Choroid plexus epithelial cell (primary cell): ENCODE measurements around the gene CTNNA2.

Experiments
- DNase-seq: peaks from one replicate; pipeline ENCODE4 v3.0.0-alpha.2; 2010; ENCODE audit warnings: low read depth
- H3K4me3 ChIP-seq: 2 replicates; pipeline ENCODE4 v1.5.1; 2011; ENCODE audit warnings: low read depth, mild to moderate bottlenecking, control low read depth, low read length, moderate library complexity
- CTCF ChIP-seq: conservative IDR thresholded peaks from 2 replicates; pipeline ENCODE4 v1.5.1; 2011; ENCODE audit warnings: low read depth, mild to moderate bottlenecking, control low read depth, inconsistent platforms, low read length, moderate library complexity

Gene CTNNA2

GRCh38 chr2:80151651-80152050 is 638.8 kb downstream of the CTNNA2 start:
- no peak for TF ChIP-seq CTCF
- DNase-seq: no peak

GRCh38 chr2:80153151-80153550 is 640.3 kb downstream of the CTNNA2 start:
- TF ChIP-seq CTCF: no peak
- DNase-seq: no peak
- H3K4me3 ChIP-seq: no peak overlapping the region

More at GRCh38 chr2:80151651-80152050, 638.8 kb downstream of the CTNNA2 start:
- no peak overlapping the region for H3K4me3 ChIP-seq

- no peak for DNase-seq
- no peak for TF ChIP-seq CTCF
- no peak overlapping the region for H3K4me3 ChIP-seq
Observed at GRCh38 chr2:80153768-80154167, 640.9 kb downstream of the CTNNA2 start.

GRCh38 chr2:80154231-80154915 is 641.5 kb downstream of the CTNNA2 start:
- no peak for DNase-seq
- no peak overlapping the region for H3K4me3 ChIP-seq
- TF ChIP-seq CTCF: no peak

GRCh38 chr2:80164375-80164774 is 651.5 kb downstream of the CTNNA2 start:
- no peak for TF ChIP-seq CTCF
- DNase-seq: no peak
- H3K4me3 ChIP-seq: no peak overlapping the region

- TF ChIP-seq CTCF: no peak
- DNase-seq: no peak
- no peak overlapping the region for H3K4me3 ChIP-seq
Observed at GRCh38 chr2:80166483-80167171, 653.8 kb downstream of the CTNNA2 start.

GRCh38 chr2:80167284-80167808 is 654.5 kb downstream of the CTNNA2 start:
- TF ChIP-seq CTCF: no peak
- no peak for DNase-seq
- no peak overlapping the region for H3K4me3 ChIP-seq
